ENCODE measurements around the gene ATF3.

ATF3 gene

GRCh38 chr1:212612041-212612961, 3.7 kb downstream of the ATF3 start:
- TF ChIP-seq ZNF565 (CRISPR knock-in tag; conservative IDR thresholded peaks at IDR 0.05; ENCODE audit: low read depth) (no peak), ARNTL (CRISPR knock-in tag; IDR thresholded peaks at IDR 0.05; ENCODE audit: borderline replicate concordance, low read depth) (no peak), RARB (CRISPR knock-in tag; IDR thresholded peaks at IDR 0.05) (no peak; the same call in 1 of the 2 replicates), OSR1 (CRISPR knock-in tag; IDR thresholded peaks at IDR 0.05) (no peak)

GRCh38 chr1:212613440-212614335, 5.1 kb downstream of the ATF3 start:
- no peak for ATAC-seq

More at GRCh38 chr1:212612041-212612961, 3.7 kb downstream of the ATF3 start:
- no peak for ATAC-seq

GRCh38 chr1:212614453-212615200, 6.1 kb downstream of the ATF3 start:
- ATAC-seq = no peak
- TF ChIP-seq ISL1 (CRISPR knock-in tag; IDR thresholded peaks at IDR 0.05) (no peak), BACH2 (CRISPR knock-in tag; IDR thresholded peaks at IDR 0.05; ENCODE audit: borderline replicate concordance) (no peak), ZNF565 (CRISPR knock-in tag; conservative IDR thresholded peaks at IDR 0.05; ENCODE audit: low read depth) (no peak), RARB (CRISPR knock-in tag; IDR thresholded peaks at IDR 0.05) (no peak), GLIS3 (CRISPR knock-in tag; IDR thresholded peaks at IDR 0.05) (no peak)
- TF ChIP-seq, protein P1, sequence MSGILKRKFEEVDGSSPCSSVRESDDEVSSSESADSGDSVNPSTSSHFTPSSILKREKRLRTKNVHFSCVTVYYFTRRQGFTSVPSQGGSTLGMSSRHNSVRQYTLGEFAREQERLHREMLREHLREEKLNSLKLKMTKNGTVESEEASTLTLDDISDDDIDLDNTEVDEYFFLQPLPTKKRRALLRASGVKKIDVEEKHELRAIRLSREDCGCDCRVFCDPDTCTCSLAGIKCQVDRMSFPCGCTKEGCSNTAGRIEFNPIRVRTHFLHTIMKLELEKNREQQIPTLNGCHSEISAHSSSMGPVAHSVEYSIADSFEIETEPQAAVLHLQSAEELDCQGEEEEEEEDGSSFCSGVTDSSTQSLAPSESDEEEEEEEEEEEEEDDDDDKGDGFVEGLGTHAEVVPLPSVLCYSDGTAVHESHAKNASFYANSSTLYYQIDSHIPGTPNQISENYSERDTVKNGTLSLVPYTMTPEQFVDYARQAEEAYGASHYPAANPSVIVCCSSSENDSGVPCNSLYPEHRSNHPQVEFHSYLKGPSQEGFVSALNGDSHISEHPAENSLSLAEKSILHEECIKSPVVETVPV (CRISPR knock-in tag; IDR thresholded peaks at IDR 0.05) = no peak
- TF ChIP-seq, protein P2, sequence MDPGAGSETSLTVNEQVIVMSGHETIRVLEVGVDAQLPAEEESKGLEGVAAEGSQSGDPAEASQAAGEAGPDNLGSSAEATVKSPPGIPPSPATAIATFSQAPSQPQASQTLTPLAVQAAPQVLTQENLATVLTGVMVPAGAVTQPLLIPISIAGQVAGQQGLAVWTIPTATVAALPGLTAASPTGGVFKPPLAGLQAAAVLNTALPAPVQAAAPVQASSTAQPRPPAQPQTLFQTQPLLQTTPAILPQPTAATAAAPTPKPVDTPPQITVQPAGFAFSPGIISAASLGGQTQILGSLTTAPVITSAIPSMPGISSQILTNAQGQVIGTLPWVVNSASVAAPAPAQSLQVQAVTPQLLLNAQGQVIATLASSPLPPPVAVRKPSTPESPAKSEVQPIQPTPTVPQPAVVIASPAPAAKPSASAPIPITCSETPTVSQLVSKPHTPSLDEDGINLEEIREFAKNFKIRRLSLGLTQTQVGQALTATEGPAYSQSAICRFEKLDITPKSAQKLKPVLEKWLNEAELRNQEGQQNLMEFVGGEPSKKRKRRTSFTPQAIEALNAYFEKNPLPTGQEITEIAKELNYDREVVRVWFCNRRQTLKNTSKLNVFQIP (CRISPR knock-in tag; IDR thresholded peaks at IDR 0.05; ENCODE audit: borderline replicate concordance, low read depth) = no peak

More at GRCh38 chr1:212613440-212614335, 5.1 kb downstream of the ATF3 start:
- no peak for TF ChIP-seq TOX (CRISPR knock-in tag; IDR thresholded peaks at IDR 0.05; ENCODE audit: borderline replicate concordance)
- TF ChIP-seq, protein P1 (CRISPR knock-in tag; IDR thresholded peaks at IDR 0.05) = no peak
- no peak for TF ChIP-seq CSDC2 (CRISPR knock-in tag; IDR thresholded peaks at IDR 0.05)
- TF ChIP-seq ESRRG (CRISPR knock-in tag; IDR thresholded peaks at IDR 0.05) = no peak
- TF ChIP-seq ZNF8 (CRISPR knock-in tag; IDR thresholded peaks at IDR 0.05) = no peak
- no peak for TF ChIP-seq ZNF565 (CRISPR knock-in tag; conservative IDR thresholded peaks at IDR 0.05; ENCODE audit: low read depth)
- TF ChIP-seq, protein P2 (CRISPR knock-in tag; IDR thresholded peaks at IDR 0.05; ENCODE audit: borderline replicate concordance, low read depth) = no peak
- no peak for TF ChIP-seq OSR1 (CRISPR knock-in tag; IDR thresholded peaks at IDR 0.05)
- TF ChIP-seq SNAI2 (CRISPR knock-in tag; IDR thresholded peaks at IDR 0.05) = no peak
- TF ChIP-seq GLIS3 (CRISPR knock-in tag; IDR thresholded peaks at IDR 0.05) = no peak
- no peak for TF ChIP-seq ZNF70 (CRISPR knock-in tag; IDR thresholded peaks at IDR 0.05)
- no peak for TF ChIP-seq ZFP3 (CRISPR knock-in tag; IDR thresholded peaks at IDR 0.05)
- TF ChIP-seq ARNTL (CRISPR knock-in tag; IDR thresholded peaks at IDR 0.05; ENCODE audit: borderline replicate concordance, low read depth) = no peak
- no peak for TF ChIP-seq TSHZ2 (CRISPR knock-in tag; IDR thresholded peaks at IDR 0.05)
- no peak for TF ChIP-seq PPARA (CRISPR knock-in tag; IDR thresholded peaks at IDR 0.05; ENCODE audit: borderline replicate concordance)
- TF ChIP-seq ISL1 (CRISPR knock-in tag; IDR thresholded peaks at IDR 0.05) = no peak

All from SK-N-SH treated with all-trans-retinoic acid at 6 μM for 48 hours (cell line).